Measurements from ENCODE around the gene NT5C2. TPM values are rescaled to one million over a fixed set of nuclear protein-coding genes. Genes with fewer than 3 reads are reported as not detected.

The NT5C2 gene
- total RNA-seq, 1 experiment from 2014 or later, result 52.2 TPM

GRCh38 chr10:103204353-103205255, 11.5 kb upstream of the NT5C2 start:
- ChIA-PET CTCF (no interaction called here), POLR2A (no interaction called here)
- intact Hi-C loops (cut with micrococcal nuclease), result no loop called here
- BruUV-seq (replicated peaks), result no TSS peak
- TF ChIP-seq CTCF (IDR thresholded peaks at IDR 0.05; ENCODE audit: unreplicated experiment), result no peak
- no peak overlapping the region for H3K27ac Mint-ChIP-seq (ENCODE audit: low read depth, unreplicated experiment)
- H3K4me3 Mint-ChIP-seq (ENCODE audit: unreplicated experiment), result no peak overlapping the region
- H3K27me3 Mint-ChIP-seq (ENCODE audit: insufficient read depth, unreplicated experiment), result no peaks in the 10 kb centered on the region
- no peak for DNase-seq (ENCODE audit: unreplicated experiment)
- H3K4me1 Mint-ChIP-seq (ENCODE audit: insufficient read depth, unreplicated experiment), result no peaks in the 10 kb centered on the region
- no peaks in the 10 kb centered on the region for H3K36me3 Mint-ChIP-seq (ENCODE audit: insufficient read depth, unreplicated experiment)
- no peaks in the 10 kb centered on the region for H3K9me3 Mint-ChIP-seq (ENCODE audit: unreplicated experiment)

- H3K9me3 Mint-ChIP-seq (ENCODE audit: unreplicated experiment), result no peaks in the 10 kb centered on the region
- DNase-seq (ENCODE audit: unreplicated experiment), result no peak
These were observed 10.4 kb upstream of the NT5C2 start for GRCh38 chr10:103203466-103203865.

GRCh38 chr10:103202319-103202718, 9.2 kb upstream of the NT5C2 start:
- Mint-ChIP-seq H3K36me3 (ENCODE audit: insufficient read depth, unreplicated experiment) (no peaks in the 10 kb centered on the region), H3K4me3 (ENCODE audit: unreplicated experiment) (no peak overlapping the region), H3K9me3 (ENCODE audit: unreplicated experiment) (no peaks in the 10 kb centered on the region), H3K27ac (ENCODE audit: low read depth, unreplicated experiment) (no peak overlapping the region), H3K4me1 (ENCODE audit: insufficient read depth, unreplicated experiment) (no peaks in the 10 kb centered on the region), H3K27me3 (ENCODE audit: insufficient read depth, unreplicated experiment) (no peaks in the 10 kb centered on the region)
- DNase-seq (ENCODE audit: unreplicated experiment), result no peak
- TF ChIP-seq CTCF (IDR thresholded peaks at IDR 0.05; ENCODE audit: unreplicated experiment), result no peak
- ChIA-PET POLR2A (interaction anchor here (1.2 kb wide), 1 partner anchor 10 kb away, joined by 6 read pairs; the partner anchor contains the start of gene NT5C2), CTCF (no interaction called here)
- intact Hi-C loops (cut with micrococcal nuclease), result no loop called here
- no TSS peak for BruUV-seq (replicated peaks)

More at GRCh38 chr10:103203466-103203865, 10.4 kb upstream of the NT5C2 start:
- POLR2A ChIA-PET, result interaction anchor here (1.0 kb wide), 1 partner anchor 11 kb away, joined by 3 read pairs; no protein-coding TSS in a partner anchor
- CTCF ChIA-PET, result no interaction called here
- Mint-ChIP-seq H3K4me1 (ENCODE audit: insufficient read depth, unreplicated experiment) (no peaks in the 10 kb centered on the region), H3K27me3 (ENCODE audit: insufficient read depth, unreplicated experiment) (no peaks in the 10 kb centered on the region), H3K4me3 (ENCODE audit: unreplicated experiment) (no peak overlapping the region), H3K36me3 (ENCODE audit: insufficient read depth, unreplicated experiment) (no peaks in the 10 kb centered on the region), H3K27ac (ENCODE audit: low read depth, unreplicated experiment) (no peak overlapping the region)
- no TSS peak for BruUV-seq (replicated peaks)
- TF ChIP-seq CTCF (IDR thresholded peaks at IDR 0.05; ENCODE audit: unreplicated experiment), result no peak
- intact Hi-C loops (cut with micrococcal nuclease), result no loop called here

GRCh38 chr10:103199488-103199887, 6.4 kb upstream of the NT5C2 start:
- no peak for TF ChIP-seq CTCF (IDR thresholded peaks at IDR 0.05; ENCODE audit: unreplicated experiment)
- Mint-ChIP-seq H3K4me3 (ENCODE audit: unreplicated experiment) (no peak overlapping the region), H3K27ac (ENCODE audit: low read depth, unreplicated experiment) (peak overlapping the region; percentile 58), H3K9me3 (ENCODE audit: unreplicated experiment) (no peaks in the 10 kb centered on the region), H3K36me3 (ENCODE audit: insufficient read depth, unreplicated experiment) (no peaks in the 10 kb centered on the region), H3K4me1 (ENCODE audit: insufficient read depth, unreplicated experiment) (peaks cover under 1% of the 10 kb centered on the region), H3K27me3 (ENCODE audit: insufficient read depth, unreplicated experiment) (no peaks in the 10 kb centered on the region)
- intact Hi-C loops (cut with micrococcal nuclease), result no loop called here
- POLR2A ChIA-PET, result interaction anchor here (0.6 to 0.9 kb wide), 2 partner anchors 24 to 29 kb away, joined by 3 read pairs; no protein-coding TSS in a partner anchor
- no TSS peak for BruUV-seq (replicated peaks)
- DNase-seq (ENCODE audit: unreplicated experiment), result no peak
- CTCF ChIA-PET, result no interaction called here
